NCI-H2227 treated with DMSO at 0.1 percent for 48 hours (cell line): ENCODE measurements around the gene DONSON.

ENCODE experiments used
- DNase-seq: peaks from one replicate; lab custom pipeline; 2025; lab: John Stamatoyannopoulos, UW

The DONSON gene

DNA sequence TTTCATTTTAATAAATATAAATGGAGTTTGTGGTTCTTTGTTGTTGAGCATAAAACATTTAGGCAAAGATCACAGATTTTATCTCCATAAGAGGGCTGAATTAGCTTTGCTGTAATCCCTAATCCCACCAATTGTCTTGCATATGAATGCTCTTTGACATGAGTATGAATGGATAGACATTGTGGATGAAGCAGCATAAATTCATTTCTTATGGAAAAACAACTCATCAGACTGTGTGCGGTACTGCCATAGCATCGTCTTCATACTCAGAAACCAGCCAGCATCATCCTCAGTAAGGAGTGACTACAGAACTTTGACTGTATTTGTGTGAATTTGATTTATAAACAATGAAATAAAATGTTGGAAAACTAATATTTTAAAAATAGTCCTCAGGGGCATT is 26.1 kb downstream of the DONSON start:
- no peak for DNase-seq

DNA sequence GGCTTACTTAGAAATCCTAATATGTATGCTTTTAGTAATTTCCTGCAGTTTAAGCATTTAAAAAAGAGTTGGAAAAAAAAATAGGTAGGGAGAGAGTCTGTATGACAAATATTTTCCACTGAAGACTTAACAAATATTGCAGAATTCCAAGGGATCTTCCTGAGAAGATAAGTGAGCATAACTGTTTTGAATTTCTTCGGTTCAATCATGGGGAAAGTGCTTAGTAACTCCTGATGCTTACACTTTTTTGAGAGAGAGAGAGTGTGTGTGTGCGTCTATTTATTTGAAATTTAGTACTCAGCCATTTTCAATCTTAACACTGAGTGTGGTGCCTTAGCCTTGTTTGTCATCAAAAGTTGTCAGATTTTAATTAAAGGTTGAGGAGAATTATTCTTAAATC is 27.1 kb downstream of the DONSON start:
- DNase-seq, result no peak

DNA sequence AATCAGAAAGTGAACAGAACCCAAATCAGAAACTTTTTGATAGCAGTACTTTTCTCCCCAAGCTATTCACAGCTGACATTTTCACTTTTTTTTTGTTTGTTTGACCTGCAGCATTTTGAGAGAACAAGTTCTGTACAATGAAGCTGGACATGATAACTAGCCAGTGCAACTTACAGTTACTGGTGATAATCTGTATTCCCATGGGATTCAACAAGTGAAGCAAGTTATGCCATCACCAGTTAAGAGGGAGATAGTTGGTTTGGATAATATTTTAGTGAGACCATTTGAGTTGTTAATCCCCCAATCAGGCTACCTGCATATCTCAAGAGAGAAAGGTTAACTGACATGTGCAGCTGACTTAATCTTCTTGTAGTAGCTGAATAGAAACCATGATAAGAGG is 27.5 kb downstream of the DONSON start:
- no peak for DNase-seq

DNA sequence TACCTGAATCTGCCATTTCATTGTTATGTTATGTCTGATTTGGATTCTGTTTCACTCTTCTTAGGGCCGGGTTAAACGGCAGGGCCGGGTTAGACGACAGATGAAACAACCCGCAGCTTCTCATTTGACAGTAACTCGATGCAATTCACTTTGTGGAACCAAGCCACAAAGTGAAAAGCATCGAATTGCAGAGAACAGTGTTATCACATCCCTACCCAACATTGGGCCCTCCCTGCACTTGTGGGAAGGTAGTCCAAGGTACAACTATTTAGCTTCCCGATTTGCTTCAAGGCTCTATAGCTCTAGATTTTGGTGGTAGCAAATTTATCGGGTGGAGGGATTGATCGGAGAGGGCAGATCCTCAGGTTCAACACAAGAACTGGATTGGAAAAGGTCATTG is 28.7 kb downstream of the DONSON start:
- no peak for DNase-seq

DNA sequence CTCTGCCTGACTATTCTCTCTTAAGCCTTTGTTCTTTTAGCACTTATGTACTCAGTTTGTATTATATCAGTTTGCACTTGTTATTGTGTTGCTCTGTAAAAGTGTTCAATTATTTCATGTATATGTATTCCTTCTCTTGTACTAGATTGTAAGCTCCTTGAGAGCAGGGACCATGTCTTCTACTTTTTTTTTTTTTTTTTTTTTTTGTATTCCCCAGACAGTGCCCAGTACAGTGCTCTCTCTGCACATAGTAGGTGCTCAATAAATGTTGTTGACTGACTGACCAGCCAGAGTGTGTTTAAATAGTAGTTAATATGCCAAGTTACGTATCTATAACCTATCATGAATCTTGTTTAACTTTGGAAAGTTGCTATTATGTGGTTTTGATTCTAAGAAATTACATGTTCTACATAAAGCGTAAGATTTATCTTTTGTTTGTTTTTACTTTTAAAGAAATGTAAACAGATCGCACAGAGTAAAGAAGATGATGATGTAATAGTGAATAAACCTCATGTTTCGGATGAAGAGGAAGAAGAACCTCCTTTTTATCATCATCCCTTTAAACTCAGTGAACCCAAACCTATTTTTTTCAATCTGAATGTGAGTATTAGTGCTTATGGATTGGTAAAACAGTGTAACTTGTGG is 29.6 kb downstream of the DONSON start:
- DNase-seq, result no peak

DNA sequence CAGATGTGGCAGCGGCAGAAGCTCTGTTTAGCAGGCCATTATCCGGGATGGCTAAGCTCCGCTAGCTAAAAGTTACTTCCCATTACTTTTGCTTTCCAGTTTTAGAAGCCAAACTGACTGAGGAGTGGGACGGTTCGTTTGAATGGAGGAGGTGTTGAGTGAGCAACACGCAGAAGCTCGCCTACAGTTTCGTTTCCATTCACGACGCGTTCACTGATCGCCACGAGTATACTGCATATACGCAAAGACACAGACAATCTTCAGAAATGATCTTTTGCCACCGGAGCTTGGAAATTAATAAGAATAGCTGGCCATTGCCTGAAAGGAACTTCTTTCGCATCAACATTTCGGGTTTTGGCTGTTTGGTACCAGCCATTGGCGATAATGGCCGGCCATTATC is 31.0 kb downstream of the DONSON start:
- no peak for DNase-seq

- DNase-seq, result no peak
These were observed 33.5 kb downstream of the DONSON start for GRCh38 chr21:33554982-33555344.

- DNase-seq, result no peak
These were observed 34.1 kb downstream of the DONSON start for GRCh38 chr21:33554236-33554981.

DNA sequence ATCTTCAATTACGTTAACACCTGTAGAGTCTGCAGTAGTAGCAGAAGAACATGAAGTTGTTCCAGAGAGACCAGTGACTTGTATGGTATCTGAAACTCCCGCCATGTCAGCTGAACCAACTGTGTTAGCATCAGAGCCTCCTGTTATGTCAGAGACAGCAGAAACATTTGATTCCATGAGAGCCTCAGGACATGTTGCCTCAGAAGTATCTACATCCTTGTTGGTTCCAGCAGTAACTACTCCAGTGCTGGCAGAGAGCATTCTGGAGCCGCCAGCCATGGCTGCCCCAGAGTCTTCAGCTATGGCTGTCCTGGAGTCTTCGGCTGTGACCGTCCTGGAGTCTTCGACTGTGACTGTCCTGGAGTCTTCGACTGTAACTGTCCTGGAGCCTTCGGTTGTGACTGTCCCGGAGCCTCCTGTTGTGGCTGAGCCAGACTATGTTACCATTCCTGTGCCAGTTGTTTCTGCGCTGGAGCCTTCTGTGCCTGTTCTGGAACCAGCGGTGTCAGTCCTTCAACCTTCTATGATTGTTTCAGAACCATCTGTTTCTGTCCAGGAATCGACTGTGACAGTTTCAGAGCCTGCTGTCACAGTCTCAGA is 35.4 kb downstream of the DONSON start:
- DNase-seq, result no peak

DNA sequence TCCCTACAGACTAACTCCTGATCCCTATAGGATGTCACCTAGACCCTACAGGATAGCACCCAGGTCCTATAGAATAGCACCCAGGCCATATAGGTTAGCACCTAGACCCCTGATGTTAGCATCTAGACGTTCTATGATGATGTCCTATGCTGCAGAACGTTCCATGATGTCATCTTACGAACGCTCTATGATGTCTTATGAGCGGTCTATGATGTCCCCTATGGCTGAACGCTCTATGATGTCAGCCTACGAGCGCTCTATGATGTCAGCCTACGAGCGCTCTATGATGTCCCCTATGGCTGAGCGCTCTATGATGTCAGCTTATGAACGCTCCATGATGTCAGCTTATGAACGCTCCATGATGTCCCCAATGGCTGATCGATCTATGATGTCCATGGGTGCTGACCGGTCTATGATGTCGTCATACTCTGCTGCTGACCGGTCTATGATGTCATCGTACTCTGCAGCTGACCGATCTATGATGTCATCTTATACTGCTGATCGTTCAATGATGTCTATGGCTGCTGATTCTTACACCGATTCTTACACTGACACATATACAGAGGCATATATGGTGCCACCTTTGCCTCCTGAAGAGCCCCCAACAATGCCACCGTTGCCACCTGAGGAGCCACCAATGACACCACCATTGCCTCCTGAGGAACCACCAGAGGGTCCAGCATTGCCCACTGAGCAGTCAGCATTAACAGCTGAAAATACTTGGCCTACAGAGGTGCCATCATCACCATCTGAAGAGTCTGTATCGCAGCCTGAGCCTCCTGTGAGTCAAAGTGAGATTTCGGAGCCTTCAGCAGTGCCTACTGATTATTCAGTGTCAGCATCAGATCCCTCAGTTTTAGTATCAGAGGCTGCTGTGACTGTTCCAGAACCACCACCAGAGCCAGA is 36.1 kb downstream of the DONSON start:
- DNase-seq, result no peak

DNA sequence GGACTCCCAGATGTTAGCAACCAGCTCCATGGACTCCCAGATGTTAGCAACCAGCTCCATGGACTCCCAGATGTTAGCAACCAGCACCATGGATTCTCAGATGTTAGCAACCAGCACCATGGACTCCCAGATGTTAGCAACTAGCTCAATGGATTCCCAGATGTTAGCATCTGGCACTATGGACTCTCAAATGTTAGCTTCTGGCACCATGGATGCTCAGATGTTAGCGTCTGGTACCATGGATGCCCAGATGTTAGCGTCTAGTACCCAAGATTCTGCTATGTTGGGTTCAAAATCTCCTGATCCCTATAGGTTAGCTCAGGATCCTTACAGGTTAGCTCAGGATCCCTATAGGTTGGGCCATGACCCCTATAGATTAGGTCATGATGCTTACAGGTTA is 36.8 kb downstream of the DONSON start:
- no peak for DNase-seq

GRCh38 chr21:33550772-33551660 is 37.5 kb downstream of the DONSON start:
- DNase-seq, result no peak

DNA sequence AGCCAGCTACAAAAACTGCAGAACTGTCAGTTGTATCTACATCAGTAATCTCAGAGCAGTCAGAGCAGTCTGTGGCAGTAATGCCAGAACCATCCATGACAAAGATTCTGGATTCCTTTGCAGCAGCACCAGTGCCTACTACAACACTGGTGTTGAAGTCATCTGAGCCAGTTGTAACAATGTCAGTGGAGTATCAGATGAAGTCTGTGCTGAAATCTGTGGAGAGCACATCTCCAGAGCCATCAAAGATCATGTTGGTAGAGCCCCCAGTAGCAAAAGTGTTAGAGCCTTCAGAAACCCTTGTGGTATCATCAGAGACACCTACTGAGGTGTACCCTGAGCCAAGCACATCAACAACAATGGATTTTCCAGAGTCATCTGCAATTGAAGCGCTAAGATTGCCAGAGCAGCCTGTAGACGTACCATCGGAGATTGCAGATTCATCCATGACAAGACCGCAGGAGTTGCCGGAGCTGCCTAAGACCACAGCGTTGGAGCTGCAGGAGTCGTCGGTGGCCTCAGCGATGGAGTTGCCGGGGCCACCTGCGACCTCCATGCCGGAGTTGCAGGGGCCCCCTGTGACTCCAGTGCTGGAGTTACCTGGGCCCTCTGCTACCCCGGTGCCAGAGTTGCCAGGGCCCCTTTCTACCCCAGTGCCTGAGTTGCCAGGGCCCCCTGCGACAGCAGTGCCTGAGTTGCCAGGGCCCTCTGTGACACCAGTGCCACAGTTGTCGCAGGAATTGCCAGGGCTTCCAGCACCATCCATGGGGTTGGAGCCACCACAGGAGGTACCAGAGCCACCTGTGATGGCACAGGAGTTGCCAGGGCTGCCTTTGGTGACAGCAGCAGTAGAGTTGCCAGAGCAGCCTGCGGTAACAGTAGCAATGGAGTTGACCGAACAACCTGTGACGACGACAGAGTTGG is 38.4 kb downstream of the DONSON start:
- DNase-seq, result no peak

GRCh38 chr21:33546086-33546485 is 42.4 kb downstream of the DONSON start:
- DNase-seq, result no peak

GRCh38 chr21:33544451-33545195 is 43.9 kb downstream of the DONSON start:
- no peak for DNase-seq

GRCh38 chr21:33543505-33544129 is 44.9 kb downstream of the DONSON start:
- DNase-seq, result no peak

- DNase-seq, result peak; percentile 97
These were observed 45.6 kb downstream of the DONSON start, which contains the start of gene SON for GRCh38 chr21:33542640-33543504. SON (plus strand) TSS chr21:33543038; CDS start chr21:33543093, 55 bp downstream.
